ENCODE measurements around the gene LPP.

Gene LPP

DNA sequence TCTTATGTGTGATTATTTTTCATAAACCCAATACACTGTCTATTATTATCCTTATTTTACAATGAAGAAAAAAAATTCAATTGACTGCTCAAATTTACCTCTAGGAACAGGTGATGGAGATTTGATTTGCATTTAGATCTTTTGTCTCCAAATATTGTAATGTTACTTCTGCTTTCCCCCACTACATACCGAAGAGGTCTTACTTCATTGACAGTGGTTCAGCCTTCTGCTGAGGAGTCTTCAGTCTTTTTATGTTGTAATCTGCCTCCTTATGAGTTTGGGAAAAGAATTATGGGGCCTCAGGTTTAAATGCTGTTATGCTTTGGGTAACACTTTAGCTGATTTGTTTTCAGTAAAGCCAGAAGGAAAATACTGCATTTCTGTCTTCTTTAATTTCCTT, 199.5 kb downstream of the LPP start:
- TF ChIP-seq, protein P1, sequence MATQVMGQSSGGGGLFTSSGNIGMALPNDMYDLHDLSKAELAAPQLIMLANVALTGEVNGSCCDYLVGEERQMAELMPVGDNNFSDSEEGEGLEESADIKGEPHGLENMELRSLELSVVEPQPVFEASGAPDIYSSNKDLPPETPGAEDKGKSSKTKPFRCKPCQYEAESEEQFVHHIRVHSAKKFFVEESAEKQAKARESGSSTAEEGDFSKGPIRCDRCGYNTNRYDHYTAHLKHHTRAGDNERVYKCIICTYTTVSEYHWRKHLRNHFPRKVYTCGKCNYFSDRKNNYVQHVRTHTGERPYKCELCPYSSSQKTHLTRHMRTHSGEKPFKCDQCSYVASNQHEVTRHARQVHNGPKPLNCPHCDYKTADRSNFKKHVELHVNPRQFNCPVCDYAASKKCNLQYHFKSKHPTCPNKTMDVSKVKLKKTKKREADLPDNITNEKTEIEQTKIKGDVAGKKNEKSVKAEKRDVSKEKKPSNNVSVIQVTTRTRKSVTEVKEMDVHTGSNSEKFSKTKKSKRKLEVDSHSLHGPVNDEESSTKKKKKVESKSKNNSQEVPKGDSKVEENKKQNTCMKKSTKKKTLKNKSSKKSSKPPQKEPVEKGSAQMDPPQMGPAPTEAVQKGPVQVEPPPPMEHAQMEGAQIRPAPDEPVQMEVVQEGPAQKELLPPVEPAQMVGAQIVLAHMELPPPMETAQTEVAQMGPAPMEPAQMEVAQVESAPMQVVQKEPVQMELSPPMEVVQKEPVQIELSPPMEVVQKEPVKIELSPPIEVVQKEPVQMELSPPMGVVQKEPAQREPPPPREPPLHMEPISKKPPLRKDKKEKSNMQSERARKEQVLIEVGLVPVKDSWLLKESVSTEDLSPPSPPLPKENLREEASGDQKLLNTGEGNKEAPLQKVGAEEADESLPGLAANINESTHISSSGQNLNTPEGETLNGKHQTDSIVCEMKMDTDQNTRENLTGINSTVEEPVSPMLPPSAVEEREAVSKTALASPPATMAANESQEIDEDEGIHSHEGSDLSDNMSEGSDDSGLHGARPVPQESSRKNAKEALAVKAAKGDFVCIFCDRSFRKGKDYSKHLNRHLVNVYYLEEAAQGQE (IDR thresholded peaks at IDR 0.05; ENCODE audit: insufficient replicate concordance, low read depth), result no peak
- TF ChIP-seq POLR2AphosphoS5 (IDR thresholded peaks at IDR 0.05; ENCODE audit: low read depth), result no peak
- TF ChIP-seq SPI1 (IDR thresholded peaks at IDR 0.05; ENCODE audit: borderline replicate concordance, low read depth), result no peak
- TF ChIP-seq GABPA (IDR thresholded peaks at IDR 0.05; ENCODE audit: low read depth), result no peak
- TF ChIP-seq, protein P2, sequence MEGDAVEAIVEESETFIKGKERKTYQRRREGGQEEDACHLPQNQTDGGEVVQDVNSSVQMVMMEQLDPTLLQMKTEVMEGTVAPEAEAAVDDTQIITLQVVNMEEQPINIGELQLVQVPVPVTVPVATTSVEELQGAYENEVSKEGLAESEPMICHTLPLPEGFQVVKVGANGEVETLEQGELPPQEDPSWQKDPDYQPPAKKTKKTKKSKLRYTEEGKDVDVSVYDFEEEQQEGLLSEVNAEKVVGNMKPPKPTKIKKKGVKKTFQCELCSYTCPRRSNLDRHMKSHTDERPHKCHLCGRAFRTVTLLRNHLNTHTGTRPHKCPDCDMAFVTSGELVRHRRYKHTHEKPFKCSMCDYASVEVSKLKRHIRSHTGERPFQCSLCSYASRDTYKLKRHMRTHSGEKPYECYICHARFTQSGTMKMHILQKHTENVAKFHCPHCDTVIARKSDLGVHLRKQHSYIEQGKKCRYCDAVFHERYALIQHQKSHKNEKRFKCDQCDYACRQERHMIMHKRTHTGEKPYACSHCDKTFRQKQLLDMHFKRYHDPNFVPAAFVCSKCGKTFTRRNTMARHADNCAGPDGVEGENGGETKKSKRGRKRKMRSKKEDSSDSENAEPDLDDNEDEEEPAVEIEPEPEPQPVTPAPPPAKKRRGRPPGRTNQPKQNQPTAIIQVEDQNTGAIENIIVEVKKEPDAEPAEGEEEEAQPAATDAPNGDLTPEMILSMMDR (IDR thresholded peaks at IDR 0.05; ENCODE audit: insufficient read depth, low read length), result no peak
- Histone ChIP-seq H3K27me3 (ENCODE audit: insufficient read depth, poor library complexity, severe bottlenecking) (no peaks in the 10 kb centered on the region), H3K4me3 (replicated peaks; ENCODE audit: insufficient read depth, low read length) (no peak overlapping the region), H3K27ac (replicated peaks) (no peak overlapping the region)
- DNase-seq (ENCODE audit: low read depth in 1 of 2, low spot score in 1 of 2), result peak in 1 of 2 experiments; percentile 37

DNA sequence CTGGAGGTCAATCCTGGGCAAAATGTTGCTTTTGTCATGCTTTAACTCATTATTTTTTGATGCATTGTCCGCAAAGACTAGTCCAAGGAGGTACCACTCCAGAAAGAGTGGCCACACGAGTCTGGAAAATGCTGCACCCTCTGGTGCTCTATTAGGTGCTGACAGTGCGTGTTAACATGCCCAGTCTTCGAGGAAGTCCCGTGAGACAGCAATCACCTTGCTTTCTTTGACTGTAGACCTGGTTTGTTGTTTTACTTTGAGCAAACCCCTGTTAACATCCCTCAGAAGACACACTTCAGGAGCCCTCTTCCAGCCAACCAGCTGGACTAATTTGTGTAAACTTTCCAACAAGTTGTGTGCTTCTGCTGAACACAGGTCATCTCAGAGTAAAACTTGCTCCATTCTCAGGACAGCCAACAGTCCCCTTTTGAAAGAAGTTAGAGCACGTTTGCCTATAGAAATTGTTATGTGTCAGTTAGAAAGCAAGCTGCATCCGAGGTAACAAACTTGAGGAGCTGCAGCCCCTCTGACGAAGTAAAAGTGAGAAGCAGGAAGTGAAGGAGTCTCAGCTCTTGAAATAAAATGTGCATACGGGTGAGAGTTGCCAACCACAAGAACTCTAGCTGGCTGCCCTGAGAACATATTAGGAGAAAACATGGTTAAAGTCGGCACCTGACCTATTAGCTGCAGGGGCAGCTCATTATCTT, 205.0 kb downstream of the LPP start:
- H3K4me3 ChIP-seq (replicated peaks; ENCODE audit: insufficient read depth, low read length), result no peak overlapping the region
- H3K27me3 ChIP-seq (ENCODE audit: insufficient read depth, poor library complexity, severe bottlenecking), result no peaks in the 10 kb centered on the region
- DNase-seq (ENCODE audit: low read depth in 1 of 2, low spot score in 1 of 2), result peak in 1 of 2 experiments; percentile 16
- TF ChIP-seq GABPA (IDR thresholded peaks at IDR 0.05; ENCODE audit: low read depth) (no peak), SPI1 (IDR thresholded peaks at IDR 0.05; ENCODE audit: borderline replicate concordance, low read depth) (peak; percentile 20; the same call in 1 of the 2 replicates)
- TF ChIP-seq, protein P2 (IDR thresholded peaks at IDR 0.05; ENCODE audit: insufficient read depth, low read length), result no peak
- TF ChIP-seq, protein P1 (IDR thresholded peaks at IDR 0.05; ENCODE audit: insufficient replicate concordance, low read depth), result no peak
- no peak overlapping the region for H3K27ac ChIP-seq (replicated peaks)

DNA sequence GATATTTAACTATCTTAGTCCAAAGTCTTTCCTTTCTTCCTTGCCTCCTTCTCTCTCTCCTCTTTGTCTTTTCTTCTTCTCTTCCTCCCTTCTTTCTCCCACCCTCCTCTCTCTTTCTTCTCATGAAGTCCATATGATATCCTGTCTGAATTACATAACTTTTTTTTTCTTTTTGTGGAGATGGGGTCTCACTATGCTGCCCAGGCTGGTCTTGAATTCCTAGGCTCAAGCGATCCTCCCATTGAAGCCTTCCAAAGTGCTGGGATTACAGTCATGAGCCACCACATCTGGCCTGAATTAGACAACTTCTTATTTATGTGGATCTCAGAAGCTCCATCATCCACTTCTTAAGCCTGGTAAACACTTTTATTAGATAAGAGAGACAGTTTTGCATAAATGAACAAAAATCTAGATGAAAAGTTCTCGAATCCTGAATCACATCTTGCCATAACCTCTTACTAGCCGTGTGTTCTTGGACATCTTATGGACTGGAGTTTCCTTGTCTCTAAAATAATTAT, 206.5 kb downstream of the LPP start:
- Histone ChIP-seq H3K27me3 (ENCODE audit: insufficient read depth, poor library complexity, severe bottlenecking) (no peaks in the 10 kb centered on the region), H3K27ac (replicated peaks) (no peak overlapping the region), H3K4me3 (replicated peaks; ENCODE audit: insufficient read depth, low read length) (no peak overlapping the region)
- TF ChIP-seq GABPA (IDR thresholded peaks at IDR 0.05; ENCODE audit: low read depth) (no peak), SPI1 (IDR thresholded peaks at IDR 0.05; ENCODE audit: borderline replicate concordance, low read depth) (no peak), POLR2AphosphoS5 (IDR thresholded peaks at IDR 0.05; ENCODE audit: low read depth) (no peak)
- TF ChIP-seq, protein P1 (IDR thresholded peaks at IDR 0.05; ENCODE audit: insufficient replicate concordance, low read depth), result no peak
- TF ChIP-seq, protein P2 (IDR thresholded peaks at IDR 0.05; ENCODE audit: insufficient read depth, low read length), result no peak
- DNase-seq (ENCODE audit: low read depth in 1 of 2, low spot score in 1 of 2), result no peak
